GM18870 (cell line): ENCODE measurements around the gene GIN1.
"Not testable (repeated sequence)": the region's sequence is repeated elsewhere in the genome, so short reads cannot be mapped to it uniquely, and the experiment has no call there.

ENCODE experiments used
- ATAC-seq: cut with Tn5 transposase; IDR thresholded peaks from one replicate; pipeline ENCODE4 v1.9.1; 2021; ENCODE audit warnings: moderate library complexity; ENCODE audit not compliant: unreplicated experiment

The GIN1 gene

DNA sequence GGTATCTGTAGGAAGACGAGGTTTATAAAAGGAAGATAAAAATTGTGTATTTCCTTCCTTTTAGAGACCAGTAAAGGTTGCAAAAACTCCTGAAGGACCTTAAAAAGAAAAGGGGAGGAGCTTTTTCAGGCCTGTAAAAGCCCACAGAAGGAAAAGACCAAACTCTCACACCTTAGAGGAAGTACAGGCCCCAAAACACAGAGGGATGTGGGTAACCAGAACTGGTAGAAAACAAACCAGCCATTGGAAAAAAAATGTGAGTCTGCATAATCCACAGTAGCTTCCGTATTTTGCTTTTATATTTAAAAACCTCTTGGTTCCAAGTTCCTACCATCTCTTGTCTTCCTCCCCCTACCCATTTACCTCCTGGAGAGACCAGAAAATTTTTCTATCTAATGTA, 8.5 kb downstream of the GIN1 start:
- no peak for ATAC-seq

DNA sequence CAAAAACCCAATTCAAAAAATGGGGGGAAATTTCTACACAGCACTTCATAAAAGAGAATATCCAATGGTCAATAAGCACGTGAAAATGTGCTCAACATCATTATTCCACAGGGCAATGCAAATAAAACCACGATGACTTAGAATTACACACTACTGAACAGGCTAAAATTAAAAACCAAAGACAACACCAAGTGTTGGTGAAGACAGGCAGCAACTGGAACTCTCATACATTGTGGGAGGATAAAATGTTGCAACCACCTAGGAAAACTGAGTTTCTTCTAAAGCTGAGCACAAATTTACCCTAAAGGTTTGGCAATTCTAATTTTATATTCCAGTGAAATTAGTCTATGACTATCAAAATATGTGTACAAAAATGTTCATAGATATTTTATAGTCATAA, 9.5 kb downstream of the GIN1 start:
- ATAC-seq, result no peak

- ATAC-seq, result no peak
Observed at GRCh38 chr5:103109277-103109676, 10.7 kb downstream of the GIN1 start.

- no peak for ATAC-seq
Observed at GRCh38 chr5:103108086-103108485, 11.9 kb downstream of the GIN1 start.

- no peak for ATAC-seq
Observed at GRCh38 chr5:103102234-103102633, 17.7 kb downstream of the GIN1 start.

DNA sequence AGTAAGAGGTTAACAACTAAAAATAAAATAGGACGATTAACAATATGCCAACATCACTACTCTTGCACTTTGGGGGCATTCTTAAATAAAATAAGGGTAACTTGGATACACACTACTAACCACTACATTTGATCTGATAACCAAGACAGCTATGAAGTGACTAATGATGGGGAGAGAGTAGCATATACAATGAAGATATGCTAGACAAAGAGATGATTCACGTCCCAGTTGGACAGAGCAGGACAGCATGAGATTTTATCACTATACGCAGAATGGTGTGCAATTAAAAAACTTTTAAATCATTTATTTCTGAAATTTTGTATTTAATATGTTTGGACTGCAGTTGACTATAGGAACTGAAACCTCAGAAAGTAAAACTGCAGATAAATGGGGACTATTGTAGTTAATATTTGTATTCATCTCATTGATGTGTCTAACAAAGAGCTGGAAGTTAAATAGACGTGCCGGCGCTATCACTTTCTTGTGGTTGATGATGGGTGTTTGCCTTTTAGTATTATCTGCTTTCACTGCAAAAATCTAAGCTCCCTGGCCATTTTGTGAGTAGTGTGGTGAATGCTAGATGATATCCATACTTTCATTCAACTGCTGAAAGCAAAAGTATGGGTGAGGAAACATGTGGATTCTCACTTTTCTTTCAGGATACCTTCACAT, 18.7 kb downstream of the GIN1 start:
- ATAC-seq, result no peak

- no peak for ATAC-seq
Observed at GRCh38 chr5:103098993-103099392, 20.9 kb downstream of the GIN1 start.

GRCh38 chr5:103094737-103095136, 25.2 kb downstream of the GIN1 start:
- ATAC-seq, result no peak

GRCh38 chr5:103093727-103094126, 26.2 kb downstream of the GIN1 start:
- ATAC-seq, result no peak

DNA sequence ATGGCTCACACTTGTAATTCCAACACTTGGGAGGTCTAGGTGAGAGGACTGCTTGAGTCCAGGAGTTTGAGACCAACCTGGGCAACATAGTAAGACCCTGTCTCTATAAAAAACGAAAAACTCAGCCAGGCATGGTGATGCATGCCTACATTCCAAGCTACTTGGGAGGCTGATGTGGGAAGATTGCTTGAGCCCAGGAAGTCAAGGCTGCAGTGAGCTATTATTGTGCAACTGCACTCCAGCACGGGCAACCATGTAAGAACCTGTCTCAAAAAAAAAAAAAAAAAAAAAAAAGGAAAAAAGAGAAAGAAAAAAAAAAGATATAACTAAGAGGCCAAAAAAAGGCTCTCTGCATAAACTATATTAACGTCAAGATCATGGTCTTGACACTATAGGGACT, 27.3 kb downstream of the GIN1 start:
- ATAC-seq, result no peak

DNA sequence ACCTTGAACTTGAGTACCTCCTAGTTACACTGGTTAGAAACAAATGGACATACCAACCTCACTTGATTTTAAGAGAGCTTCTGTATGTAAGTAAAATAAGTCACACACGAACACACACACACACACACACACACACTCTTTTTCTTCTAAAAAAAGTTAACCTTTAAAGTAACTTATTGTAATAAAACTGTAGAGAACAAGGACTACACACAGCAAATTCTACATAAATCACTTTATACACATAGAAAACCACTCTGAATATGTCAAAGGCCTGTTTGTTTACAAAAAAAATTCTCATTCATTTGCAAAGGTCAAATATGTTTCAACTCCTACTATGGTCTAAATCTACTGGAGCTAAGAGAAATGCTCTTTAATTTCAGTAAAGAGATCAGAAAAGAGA, 29.1 kb downstream of the GIN1 start:
- no peak for ATAC-seq

- ATAC-seq, result no peak
Observed at GRCh38 chr5:103089272-103089671, 30.7 kb downstream of the GIN1 start.

DNA sequence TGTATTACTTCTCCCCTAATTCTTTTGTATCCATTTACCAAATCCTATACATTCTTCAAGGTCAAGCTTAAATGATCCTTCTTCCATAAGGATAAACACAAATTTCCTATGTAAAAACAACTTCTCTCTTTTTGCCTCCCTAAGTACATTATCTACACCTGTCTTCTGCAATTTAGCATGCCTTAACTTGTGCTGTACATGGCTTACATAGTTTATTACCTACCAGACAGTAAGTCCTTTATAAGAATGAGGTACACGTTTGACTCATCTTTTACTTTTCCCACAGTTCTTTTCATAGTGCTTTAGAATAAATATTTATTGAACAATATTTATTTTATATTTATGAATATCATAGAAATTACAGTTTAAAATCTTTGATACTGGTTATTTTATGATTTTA, 33.4 kb downstream of the GIN1 start:
- ATAC-seq, result no peak

- ATAC-seq, result no peak
Observed at GRCh38 chr5:103079796-103080195, 40.1 kb downstream of the GIN1 start.

DNA sequence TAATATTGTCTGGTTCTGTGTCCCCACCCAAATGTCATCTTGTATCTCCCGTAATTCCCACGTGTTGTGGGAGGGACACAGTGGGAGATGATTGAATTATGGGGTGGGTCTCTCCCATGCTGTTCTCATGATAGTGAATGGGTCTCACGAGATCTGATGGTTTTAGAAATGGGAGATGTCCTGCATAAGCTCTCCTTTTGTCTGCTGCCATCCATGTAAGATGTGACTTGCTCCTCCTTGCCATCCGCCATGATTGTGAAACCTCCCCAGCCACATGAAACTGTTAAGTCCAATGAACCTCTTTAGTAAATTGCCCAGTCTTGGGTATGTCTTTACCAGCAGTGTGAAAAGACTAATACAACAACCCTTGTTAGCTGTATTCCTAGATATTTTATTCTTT, 44.5 kb downstream of the GIN1 start:
- ATAC-seq, result no peak

DNA sequence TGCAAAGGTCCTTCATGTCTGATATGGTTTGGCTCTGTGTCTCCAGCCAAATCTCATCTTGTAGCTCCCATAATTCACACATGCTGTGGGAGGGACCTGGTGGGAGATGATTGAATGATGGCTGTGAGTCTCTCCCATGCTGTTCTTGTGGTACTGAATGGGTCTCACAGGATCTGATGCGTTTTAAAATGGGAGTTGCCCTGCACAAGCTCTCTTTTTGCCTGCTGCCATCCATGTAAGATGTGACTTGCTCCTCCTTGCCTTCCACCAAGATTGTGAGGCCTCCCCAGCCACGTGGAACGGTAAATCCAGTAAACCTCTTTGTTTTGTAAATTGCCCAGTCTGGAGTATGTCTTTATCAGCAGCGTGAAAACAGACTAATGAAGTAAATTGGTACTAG, 46.4 kb downstream of the GIN1 start:
- ATAC-seq, result not testable (repeated sequence)

GRCh38 chr5:103066326-103066725, 53.6 kb downstream of the GIN1 start:
- no peak for ATAC-seq

- ATAC-seq, result no peak
Observed at GRCh38 chr5:103060424-103060954, 59.4 kb downstream of the GIN1 start.

DNA sequence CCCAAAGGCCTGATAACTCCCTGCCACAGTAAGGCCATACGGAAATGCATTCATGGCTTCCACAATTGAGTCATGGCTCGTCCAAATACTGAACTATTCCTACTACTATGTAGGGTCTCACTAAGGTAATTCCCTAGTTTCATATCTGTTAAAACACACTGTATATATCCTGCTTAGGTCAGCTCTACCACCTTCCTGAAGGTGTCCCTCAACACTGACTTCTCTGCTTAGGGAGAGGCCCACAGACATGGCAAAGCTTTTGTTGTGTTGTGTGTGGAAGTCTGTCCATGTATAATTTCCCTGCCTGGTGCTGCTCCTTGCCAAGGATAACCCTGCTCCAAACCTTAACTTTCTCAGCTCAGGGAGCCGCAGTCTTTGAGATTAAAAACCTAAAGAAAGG, 60.4 kb downstream of the GIN1 start:
- no peak for ATAC-seq

DNA sequence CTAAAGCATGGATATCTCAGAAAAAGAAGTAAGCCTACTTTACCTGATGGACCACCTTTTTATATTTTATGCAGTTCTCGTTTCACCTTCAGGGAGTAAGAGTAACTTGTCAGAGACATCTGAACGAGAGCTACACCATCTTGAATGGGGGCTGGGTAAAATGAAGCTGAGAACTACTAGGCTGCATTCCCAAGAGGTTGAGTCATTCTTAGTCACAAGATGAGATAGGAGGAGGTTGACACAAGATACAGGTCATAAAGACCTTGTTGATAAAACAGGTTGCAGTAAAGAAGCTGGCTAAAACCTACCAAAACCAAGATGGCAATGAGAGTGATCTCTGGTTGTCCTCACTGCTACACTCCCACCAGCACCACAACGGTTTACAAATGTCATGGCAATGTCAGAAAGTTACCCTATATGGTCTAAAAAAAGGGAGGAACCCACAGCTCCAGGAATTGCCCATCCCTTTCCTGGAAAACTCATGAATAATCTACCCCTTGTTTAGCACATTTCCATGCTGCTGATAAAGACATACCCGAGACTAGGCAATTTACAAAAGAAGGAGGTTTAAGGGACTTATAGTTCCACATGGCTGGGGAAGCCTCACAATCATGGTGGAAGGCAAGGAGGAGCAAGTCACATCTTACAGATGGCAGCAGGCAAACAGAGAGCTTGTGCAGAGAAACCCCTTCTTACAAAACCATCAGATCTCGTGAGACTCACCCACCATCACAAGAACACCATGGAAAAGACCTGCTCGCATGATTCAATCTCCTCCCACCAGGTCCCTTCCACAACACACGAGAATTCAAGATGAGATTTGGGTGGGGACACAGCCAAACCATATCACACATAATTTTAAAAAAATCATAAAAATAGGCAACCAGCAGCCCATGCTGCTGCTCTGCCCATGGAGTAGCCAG, 62.5 kb downstream of the GIN1 start:
- ATAC-seq, result no peak

GRCh38 chr5:103046706-103047105, 73.2 kb downstream of the GIN1 start:
- not testable (repeated sequence) for ATAC-seq

DNA sequence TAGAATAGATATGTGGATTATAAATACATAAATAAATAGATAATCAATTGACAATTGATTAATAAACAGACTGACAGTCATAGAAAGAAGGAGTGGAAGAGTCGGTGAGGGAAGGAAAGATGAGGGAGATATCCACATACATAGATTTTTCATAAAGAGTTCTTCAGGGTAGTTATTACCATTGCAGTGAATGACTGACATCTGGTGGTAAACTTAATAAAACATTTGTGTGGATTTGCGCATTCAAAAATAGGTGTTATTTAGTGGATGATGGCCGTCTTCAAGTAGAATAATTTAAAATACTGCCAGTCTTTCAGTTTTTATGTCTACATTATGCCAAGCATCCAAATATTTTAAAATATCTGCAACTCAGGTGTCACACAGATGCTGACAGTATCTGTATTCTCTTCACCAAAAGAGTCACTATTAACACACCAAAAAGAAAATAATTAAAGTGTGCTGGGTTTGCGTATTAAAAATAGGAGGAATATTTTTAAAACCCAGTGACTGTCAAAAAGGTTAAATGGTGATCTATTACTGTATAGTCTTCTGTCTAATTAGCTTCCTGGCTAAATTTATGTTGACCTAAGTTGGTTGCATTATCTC, 78.8 kb downstream of the GIN1 start:
- no peak for ATAC-seq
